WTC11 (cell line): ENCODE results near the gene LLGL1.

Source experiments
- CTCF ChIP-seq: fragments of 200-600 bp; IDR thresholded peaks from 2 replicates; pipeline ENCODE4 v1.8.0; 2022; ENCODE audit warnings: antibody characterized with exemption
- ESRRA ChIP-seq: sonication (generic); formaldehyde crosslinking; IDR thresholded peaks from 2 replicates; pipeline ENCODE4 v1.8.1; 2022; ENCODE audit warnings: mild to moderate bottlenecking, missing genetic modification reagents, borderline replicate concordance
- JUN ChIP-seq: sonication (generic); formaldehyde crosslinking; IDR thresholded peaks from 2 replicates; pipeline ENCODE4 v1.8.0; 2023; ENCODE audit warnings: mild to moderate bottlenecking, missing genetic modification reagents
- SMAD3 ChIP-seq: sonication (generic); formaldehyde crosslinking; IDR thresholded peaks from 2 replicates; pipeline ENCODE4 v1.8.0; 2022; ENCODE audit warnings: missing genetic modification reagents, mild to moderate bottlenecking, borderline replicate concordance
- TF ChIP-seq, protein P1 (sequence below): sonication (generic); formaldehyde crosslinking; IDR thresholded peaks from 2 replicates; pipeline ENCODE4 v1.8.1; 2023; ENCODE audit warnings: mild to moderate bottlenecking, moderate library complexity, missing genetic modification reagents

DNA sequence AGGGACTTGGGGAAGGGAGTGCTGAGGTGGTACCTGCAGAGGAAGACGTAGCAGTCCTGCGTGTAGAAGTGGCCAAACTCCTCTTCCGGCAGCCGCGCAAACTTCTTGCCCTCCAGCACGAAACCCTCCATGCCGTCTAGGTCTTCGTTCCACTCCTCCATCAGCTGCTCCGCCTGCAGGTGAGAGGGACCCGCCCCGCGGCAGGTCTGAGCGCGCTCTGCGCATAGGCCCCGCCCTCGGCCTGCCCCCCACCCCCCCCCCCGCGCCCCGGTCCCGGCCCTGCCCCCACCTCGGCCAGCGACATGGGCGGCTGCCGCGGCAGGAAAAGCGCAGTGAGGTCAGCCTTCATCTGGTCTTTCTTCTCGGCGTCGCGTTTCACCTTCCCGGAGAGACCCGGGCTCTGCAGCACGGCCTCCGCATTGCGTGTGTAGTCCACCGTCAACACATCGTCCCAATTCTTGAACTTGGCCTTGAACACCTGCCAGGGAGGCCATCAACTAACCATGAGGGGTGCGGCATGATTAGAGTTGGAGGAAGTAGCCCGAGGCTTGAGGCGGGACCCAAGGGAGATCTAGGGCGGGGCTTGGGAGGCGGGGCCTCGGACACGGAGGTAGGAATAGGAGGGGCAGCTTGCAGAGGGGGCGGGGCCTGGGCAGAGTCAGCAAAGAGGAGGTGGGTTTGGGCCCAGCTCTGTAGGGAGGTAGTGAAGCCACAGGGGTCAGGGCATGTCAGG, 21.6 kb downstream of the LLGL1 start:
- TF ChIP-seq ESRRA (CRISPR knock-in tag) = no peak
- no peak for TF ChIP-seq CTCF
- TF ChIP-seq, protein P1, sequence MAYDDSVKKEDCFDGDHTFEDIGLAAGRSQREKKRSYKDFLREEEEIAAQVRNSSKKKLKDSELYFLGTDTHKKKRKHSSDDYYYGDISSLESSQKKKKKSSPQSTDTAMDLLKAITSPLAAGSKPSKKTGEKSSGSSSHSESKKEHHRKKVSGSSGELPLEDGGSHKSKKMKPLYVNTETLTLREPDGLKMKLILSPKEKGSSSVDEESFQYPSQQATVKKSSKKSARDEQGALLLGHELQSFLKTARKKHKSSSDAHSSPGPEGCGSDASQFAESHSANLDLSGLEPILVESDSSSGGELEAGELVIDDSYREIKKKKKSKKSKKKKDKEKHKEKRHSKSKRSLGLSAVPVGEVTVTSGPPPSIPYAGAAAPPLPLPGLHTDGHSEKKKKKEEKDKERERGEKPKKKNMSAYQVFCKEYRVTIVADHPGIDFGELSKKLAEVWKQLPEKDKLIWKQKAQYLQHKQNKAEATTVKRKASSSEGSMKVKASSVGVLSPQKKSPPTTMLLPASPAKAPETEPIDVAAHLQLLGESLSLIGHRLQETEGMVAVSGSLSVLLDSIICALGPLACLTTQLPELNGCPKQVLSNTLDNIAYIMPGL (CRISPR knock-in tag) = no peak
- TF ChIP-seq SMAD3 = no peak
- TF ChIP-seq JUN (CRISPR knock-in tag) = no peak
